ENCODE data around the gene ABI3BP.

- no peak for TF ChIP-seq POLR2A (IDR thresholded peaks at IDR 0.05; ENCODE audit: low read depth, low read length)
- no peak for TF ChIP-seq POLR2AphosphoS5 (IDR thresholded peaks at IDR 0.05; ENCODE audit: low read depth, low read length)
- TF ChIP-seq TAF1 (IDR thresholded peaks at IDR 0.05; ENCODE audit: low read depth, low read length), result no peak
- no peak for TF ChIP-seq POU2F2 (IDR thresholded peaks at IDR 0.05; ENCODE audit: low read depth, low read length)
- TF ChIP-seq PAX5 (IDR thresholded peaks at IDR 0.05; ENCODE audit: insufficient read depth, low read length, severe bottlenecking), result no peak
Measured at GRCh38 chr3:100833483-100833882, 159.7 kb downstream of the ABI3BP start.
